Measurements from ENCODE around the gene UBE2D2.
A peak's percentile ranks its signal among the peaks of the same experiment; 100 is the strongest.

UBE2D2 gene

GRCh38 chr5:139636207-139636792, 75.2 kb downstream of the UBE2D2 start:
- no peak for DNase-seq (ENCODE audit: low read depth)

GRCh38 chr5:139636975-139637408, 75.9 kb downstream of the UBE2D2 start:
- DNase-seq (ENCODE audit: low read depth) = no peak

GRCh38 chr5:139637438-139638089, 76.4 kb downstream of the UBE2D2 start:
- peak; percentile 70 for DNase-seq (ENCODE audit: low read depth)

GRCh38 chr5:139638090-139638735, 77.1 kb downstream of the UBE2D2 start:
- peak; percentile 74 for DNase-seq (ENCODE audit: low read depth)

GRCh38 chr5:139638736-139639618, 77.8 kb downstream of the UBE2D2 start:
- no peak for DNase-seq (ENCODE audit: low read depth)

- no peak for DNase-seq (ENCODE audit: low read depth)
These were observed 78.7 kb downstream of the UBE2D2 start for GRCh38 chr5:139639619-139640380.

- DNase-seq (ENCODE audit: low read depth) = no peak
These were observed 79.4 kb downstream of the UBE2D2 start for GRCh38 chr5:139640421-139641115.

- no peak for DNase-seq (ENCODE audit: low read depth)
These were observed 80.3 kb downstream of the UBE2D2 start for GRCh38 chr5:139641116-139642080.

GRCh38 chr5:139642213-139642612, 81.1 kb downstream of the UBE2D2 start:
- DNase-seq (ENCODE audit: low read depth) = no peak

GRCh38 chr5:139642891-139643871, 82.0 kb downstream of the UBE2D2 start:
- DNase-seq (ENCODE audit: low read depth) = no peak

GRCh38 chr5:139644001-139644456, 82.9 kb downstream of the UBE2D2 start:
- no peak for DNase-seq (ENCODE audit: low read depth)

GRCh38 chr5:139644646-139645429, 83.7 kb downstream of the UBE2D2 start:
- no peak for DNase-seq (ENCODE audit: low read depth)

GRCh38 chr5:139645430-139645871, 84.3 kb downstream of the UBE2D2 start:
- DNase-seq (ENCODE audit: low read depth) = no peak

- no peak for DNase-seq (ENCODE audit: low read depth)
These were observed 85.0 kb downstream of the UBE2D2 start for GRCh38 chr5:139646111-139646510.

- DNase-seq (ENCODE audit: low read depth) = no peak
These were observed 85.9 kb downstream of the UBE2D2 start for GRCh38 chr5:139646912-139647505.

- DNase-seq (ENCODE audit: low read depth) = no peak
These were observed 86.5 kb downstream of the UBE2D2 start for GRCh38 chr5:139647506-139648204.

Data from GM04504 (cell line).